HuH-7 (cell line): Measurements from ENCODE around the gene SLC13A3.

Source experiments
- DNase-seq: peaks from one replicate; pipeline ENCODE4 v3.0.0; 2011; ENCODE audit warnings: low spot score

Gene SLC13A3

GRCh38 chr20:46578745-46579144 lies 72.5 kb downstream of the SLC13A3 start:
- no peak for DNase-seq

- DNase-seq, result no peak
Observed at GRCh38 chr20:46576774-46577395, 74.4 kb downstream of the SLC13A3 start.

- no peak for DNase-seq
Observed at GRCh38 chr20:46575937-46576461, 75.3 kb downstream of the SLC13A3 start.

- DNase-seq, result no peak
Observed at GRCh38 chr20:46575394-46575793, 75.9 kb downstream of the SLC13A3 start.

GRCh38 chr20:46573788-46574584 lies 77.3 kb downstream of the SLC13A3 start:
- DNase-seq, result no peak

GRCh38 chr20:46573234-46573633 lies 78.0 kb downstream of the SLC13A3 start:
- no peak for DNase-seq

GRCh38 chr20:46572790-46573189 lies 78.5 kb downstream of the SLC13A3 start:
- no peak for DNase-seq

GRCh38 chr20:46572153-46572552 lies 79.1 kb downstream of the SLC13A3 start:
- DNase-seq, result no peak

GRCh38 chr20:46571418-46571817 lies 79.8 kb downstream of the SLC13A3 start:
- no peak for DNase-seq

- DNase-seq, result no peak
Observed at GRCh38 chr20:46570956-46571355, 80.3 kb downstream of the SLC13A3 start.

- DNase-seq, result no peak
Observed at GRCh38 chr20:46569961-46570360, 81.3 kb downstream of the SLC13A3 start.

GRCh38 chr20:46568570-46569129 lies 82.6 kb downstream of the SLC13A3 start:
- DNase-seq, result peak; percentile 41

- no peak for DNase-seq
Observed at GRCh38 chr20:46566125-46566524, 85.1 kb downstream of the SLC13A3 start.

GRCh38 chr20:46564241-46564957 lies 86.9 kb downstream of the SLC13A3 start:
- DNase-seq, result no peak

- no peak for DNase-seq
Observed at GRCh38 chr20:46563860-46564221, 87.4 kb downstream of the SLC13A3 start.

GRCh38 chr20:46563170-46563859 lies 87.9 kb downstream of the SLC13A3 start:
- DNase-seq, result peak; percentile 39

- peak; percentile 79 for DNase-seq
Observed at GRCh38 chr20:46562373-46563169, 88.7 kb downstream of the SLC13A3 start.

GRCh38 chr20:46562009-46562372 lies 89.3 kb downstream of the SLC13A3 start:
- no peak for DNase-seq

GRCh38 chr20:46559685-46560440 lies 91.4 kb downstream of the SLC13A3 start:
- no peak for DNase-seq

- DNase-seq, result no peak
Observed at GRCh38 chr20:46559001-46559400, 92.3 kb downstream of the SLC13A3 start.
